NB4 (cell line): ENCODE data around the gene HIVEP2.

Experiments
- DNase-seq: peaks from one replicate; pipeline ENCODE4 v3.0.0; 2010; ENCODE audit warnings: low read depth
- H3K4me3 ChIP-seq: one replicate; pipeline ENCODE4 v1.5.1; 2011; ENCODE audit warnings: mild to moderate bottlenecking, low read depth, low read length, moderate library complexity
- MYC ChIP-seq: IDR thresholded peaks from 2 replicates; pipeline ENCODE4 v1.6.1; 2011; ENCODE audit warnings: low read depth, low read length
- POLR2A ChIP-seq: IDR thresholded peaks from 2 replicates; pipeline ENCODE4 v1.6.1; 2011; ENCODE audit warnings: mild to moderate bottlenecking; ENCODE audit not compliant: insufficient read length; ENCODE audit errors: extremely low read depth
- TF ChIP-seq, protein P1 (sequence below): IDR thresholded peaks from one replicate; pipeline ENCODE4 v1.5.1; 2012; ENCODE audit warnings: low read depth, low read length
- TF ChIP-seq, protein P2 (sequence below): IDR thresholded peaks from 2 replicates; pipeline ENCODE4 v1.6.1; 2011; ENCODE audit warnings: low read depth, low read length

The HIVEP2 gene

DNA sequence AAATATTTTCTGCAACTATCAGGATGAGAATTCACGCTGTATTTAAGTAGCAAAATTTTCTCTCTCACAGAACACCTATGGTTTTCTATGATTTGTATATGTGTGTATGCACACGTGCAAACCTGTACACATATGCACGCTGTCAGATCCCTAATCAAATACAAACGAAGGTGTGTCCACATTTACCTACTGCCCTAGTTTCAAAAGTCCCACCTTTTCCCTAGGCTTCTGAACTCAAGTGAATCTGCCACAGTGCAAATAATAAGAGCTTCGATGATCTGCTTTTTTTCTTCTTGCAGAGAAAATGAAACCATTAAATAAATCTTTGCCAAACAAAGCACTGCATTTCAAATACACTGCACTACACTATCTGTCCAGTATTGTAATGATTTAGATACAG is 6.5 kb downstream of the HIVEP2 start:
- H3K4me3 ChIP-seq, result no peak overlapping the region
- DNase-seq, result no peak
- TF ChIP-seq, protein P1, sequence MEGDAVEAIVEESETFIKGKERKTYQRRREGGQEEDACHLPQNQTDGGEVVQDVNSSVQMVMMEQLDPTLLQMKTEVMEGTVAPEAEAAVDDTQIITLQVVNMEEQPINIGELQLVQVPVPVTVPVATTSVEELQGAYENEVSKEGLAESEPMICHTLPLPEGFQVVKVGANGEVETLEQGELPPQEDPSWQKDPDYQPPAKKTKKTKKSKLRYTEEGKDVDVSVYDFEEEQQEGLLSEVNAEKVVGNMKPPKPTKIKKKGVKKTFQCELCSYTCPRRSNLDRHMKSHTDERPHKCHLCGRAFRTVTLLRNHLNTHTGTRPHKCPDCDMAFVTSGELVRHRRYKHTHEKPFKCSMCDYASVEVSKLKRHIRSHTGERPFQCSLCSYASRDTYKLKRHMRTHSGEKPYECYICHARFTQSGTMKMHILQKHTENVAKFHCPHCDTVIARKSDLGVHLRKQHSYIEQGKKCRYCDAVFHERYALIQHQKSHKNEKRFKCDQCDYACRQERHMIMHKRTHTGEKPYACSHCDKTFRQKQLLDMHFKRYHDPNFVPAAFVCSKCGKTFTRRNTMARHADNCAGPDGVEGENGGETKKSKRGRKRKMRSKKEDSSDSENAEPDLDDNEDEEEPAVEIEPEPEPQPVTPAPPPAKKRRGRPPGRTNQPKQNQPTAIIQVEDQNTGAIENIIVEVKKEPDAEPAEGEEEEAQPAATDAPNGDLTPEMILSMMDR, result no peak
- TF ChIP-seq POLR2A (no peak), MYC (no peak)
- TF ChIP-seq, protein P2, sequence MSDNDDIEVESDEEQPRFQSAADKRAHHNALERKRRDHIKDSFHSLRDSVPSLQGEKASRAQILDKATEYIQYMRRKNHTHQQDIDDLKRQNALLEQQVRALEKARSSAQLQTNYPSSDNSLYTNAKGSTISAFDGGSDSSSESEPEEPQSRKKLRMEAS, result no peak

DNA sequence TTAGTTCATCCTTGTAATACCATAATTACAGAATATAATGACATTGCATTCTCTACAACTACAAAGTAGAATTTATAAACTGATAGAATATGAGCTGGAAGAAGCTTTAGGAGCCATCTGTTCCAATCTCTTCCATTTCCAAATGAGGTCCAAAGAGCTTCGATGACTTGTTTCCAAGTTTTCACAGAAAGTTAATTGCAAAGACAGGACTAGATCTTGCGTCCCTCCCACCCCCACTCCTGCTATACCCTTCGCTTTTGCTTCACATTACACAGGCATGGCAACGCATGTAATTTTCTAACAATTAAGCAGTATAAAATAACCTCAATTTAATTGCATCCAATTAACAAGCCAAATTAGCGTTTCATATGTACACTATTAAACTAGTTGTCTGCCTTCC is 7.0 kb downstream of the HIVEP2 start:
- no peak overlapping the region for H3K4me3 ChIP-seq

DNA sequence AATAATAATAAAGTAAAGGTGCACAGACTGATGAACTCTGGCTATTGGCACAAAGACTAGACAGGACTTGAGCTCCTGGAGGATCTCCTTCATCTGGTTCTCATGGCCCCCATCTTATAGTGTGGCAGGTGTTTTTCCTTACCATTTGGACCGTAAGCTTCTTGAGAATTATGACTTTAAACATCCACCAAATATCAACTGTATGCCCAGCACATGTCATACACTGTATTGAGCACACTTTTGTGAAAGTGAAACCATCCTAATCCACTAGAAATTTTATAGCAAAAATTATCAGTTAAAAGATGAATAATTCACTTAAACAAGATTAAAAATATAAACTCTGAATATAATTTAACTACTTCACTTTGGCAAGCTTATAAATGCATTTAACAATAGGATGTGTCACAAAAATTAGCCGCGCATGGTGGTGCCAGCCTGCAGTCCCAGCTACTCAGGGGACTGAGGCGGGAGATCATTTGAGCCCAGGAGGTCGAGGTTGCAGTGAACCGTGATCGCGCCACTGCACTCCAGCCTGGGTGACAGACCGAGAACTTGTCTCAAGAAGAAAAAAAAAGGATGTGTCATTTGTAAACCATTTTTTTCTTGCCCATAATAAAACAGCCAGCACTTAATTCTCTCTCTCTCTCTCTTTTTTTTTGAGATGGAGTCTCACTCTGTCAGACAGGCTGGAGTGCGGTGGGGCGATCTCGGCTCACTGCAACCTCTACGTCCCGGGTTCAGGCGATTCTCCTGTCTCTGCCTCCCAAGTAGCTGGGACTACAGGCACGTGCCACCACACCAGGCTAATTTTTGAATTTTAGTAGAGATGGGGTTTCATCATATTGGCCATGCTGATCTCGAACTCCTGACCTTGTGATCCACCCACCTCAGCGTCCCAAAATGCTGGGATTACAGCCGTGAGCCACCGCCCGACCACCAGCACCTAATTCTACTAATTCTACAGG is 9.1 kb downstream of the HIVEP2 start:
- TF ChIP-seq, protein P1, result no peak
- TF ChIP-seq MYC (no peak), POLR2A (no peak)
- TF ChIP-seq, protein P2, result no peak
- DNase-seq, result no peak
- H3K4me3 ChIP-seq, result no peak overlapping the region

More for the DNA sequence above, 7.0 kb downstream of the HIVEP2 start:
- no peak for TF ChIP-seq POLR2A
- TF ChIP-seq, protein P1, result no peak
- TF ChIP-seq, protein P2, result no peak
- TF ChIP-seq MYC, result no peak
- DNase-seq, result no peak

DNA sequence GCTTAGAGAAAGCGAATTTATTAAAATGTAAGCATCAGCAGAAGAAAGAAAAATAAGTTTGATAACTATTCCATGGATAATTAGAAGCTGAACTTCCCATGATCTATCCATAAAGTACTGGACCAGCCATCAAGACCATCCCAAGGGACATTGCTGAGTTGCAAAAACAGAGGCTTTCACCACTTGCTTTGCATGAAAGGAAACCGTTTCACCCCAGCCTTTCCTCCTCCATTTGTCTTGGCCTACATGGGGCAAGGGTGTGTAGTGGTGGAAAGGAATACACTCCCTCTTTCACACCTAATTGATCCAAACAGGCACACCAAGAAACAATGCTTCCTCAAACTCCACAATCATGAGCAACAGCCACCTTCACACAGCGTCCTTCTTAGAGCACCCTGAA is 10.4 kb downstream of the HIVEP2 start:
- TF ChIP-seq, protein P1, result no peak
- TF ChIP-seq POLR2A (no peak), MYC (no peak)
- TF ChIP-seq, protein P2, result no peak
- H3K4me3 ChIP-seq, result no peak overlapping the region
- peak; percentile 46 for DNase-seq

DNA sequence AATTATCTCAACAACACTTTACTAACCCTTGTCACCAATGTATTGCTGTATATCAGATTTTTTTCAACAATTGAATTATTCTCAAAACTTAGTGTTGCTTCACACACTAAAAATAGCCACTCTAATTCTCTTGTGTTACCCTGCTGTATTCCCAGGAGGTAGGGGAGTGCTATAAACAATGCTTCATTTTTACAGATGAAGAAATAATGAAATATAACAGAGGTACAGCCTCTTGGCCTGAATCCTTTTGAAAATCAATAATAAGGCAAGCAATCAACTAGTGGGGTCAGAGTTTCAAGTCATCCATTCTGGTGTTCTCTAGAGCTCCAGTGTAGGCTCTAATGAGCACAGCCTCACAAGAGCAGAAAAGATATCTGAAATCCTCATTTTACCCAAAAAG is 10.9 kb downstream of the HIVEP2 start:
- no peak overlapping the region for H3K4me3 ChIP-seq
- DNase-seq, result peak; percentile 15
- TF ChIP-seq, protein P1, result no peak
- TF ChIP-seq MYC, result no peak
- no peak for TF ChIP-seq POLR2A
- TF ChIP-seq, protein P2, result no peak
